ENCODE results near the gene KLHL40.

Gene KLHL40

GRCh38 chr3:42657675-42658074, 27.7 kb upstream of the KLHL40 start:
- no peak for DNase-seq (ENCODE audit: low read depth, low spot score)

DNA sequence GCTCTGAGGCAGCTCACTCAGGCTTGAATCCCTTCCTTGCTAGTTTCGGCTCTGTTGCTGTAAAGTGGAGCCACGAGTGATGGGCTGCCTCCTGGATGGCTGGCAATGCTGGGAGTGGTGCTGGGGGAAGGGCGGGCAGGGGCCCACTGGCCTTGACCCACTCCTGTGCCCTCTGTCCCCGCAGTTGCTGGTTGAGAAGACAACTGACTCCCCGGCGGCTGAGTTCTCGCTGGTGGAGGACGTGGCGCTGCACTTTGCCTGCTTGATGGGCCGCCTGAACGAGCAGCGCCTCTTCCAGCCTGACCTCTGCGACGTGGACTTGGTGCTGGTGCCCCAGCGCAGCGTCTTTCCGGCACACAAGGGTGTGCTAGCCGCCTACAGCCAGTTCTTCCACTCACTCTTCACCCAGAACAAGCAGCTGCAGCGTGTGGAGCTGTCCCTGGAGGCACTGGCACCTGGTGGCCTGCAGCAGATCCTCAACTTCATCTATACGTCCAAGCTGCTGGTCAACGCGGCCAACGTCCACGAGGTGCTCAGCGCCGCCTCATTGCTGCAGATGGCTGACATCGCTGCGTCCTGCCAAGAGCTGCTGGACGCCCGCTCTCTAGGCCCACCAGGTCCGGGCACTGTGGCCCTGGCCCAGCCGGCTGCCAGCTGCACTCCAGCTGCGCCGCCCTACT, 27.1 kb upstream of the KLHL40 start:
- DNase-seq (ENCODE audit: low read depth, low spot score) = no peak

- DNase-seq (ENCODE audit: low read depth, low spot score) = no peak
Measured at GRCh38 chr3:42658771-42659390, 26.5 kb upstream of the KLHL40 start.

- DNase-seq (ENCODE audit: low read depth, low spot score) = no peak
Measured at GRCh38 chr3:42659451-42660130, 25.7 kb upstream of the KLHL40 start.

DNA sequence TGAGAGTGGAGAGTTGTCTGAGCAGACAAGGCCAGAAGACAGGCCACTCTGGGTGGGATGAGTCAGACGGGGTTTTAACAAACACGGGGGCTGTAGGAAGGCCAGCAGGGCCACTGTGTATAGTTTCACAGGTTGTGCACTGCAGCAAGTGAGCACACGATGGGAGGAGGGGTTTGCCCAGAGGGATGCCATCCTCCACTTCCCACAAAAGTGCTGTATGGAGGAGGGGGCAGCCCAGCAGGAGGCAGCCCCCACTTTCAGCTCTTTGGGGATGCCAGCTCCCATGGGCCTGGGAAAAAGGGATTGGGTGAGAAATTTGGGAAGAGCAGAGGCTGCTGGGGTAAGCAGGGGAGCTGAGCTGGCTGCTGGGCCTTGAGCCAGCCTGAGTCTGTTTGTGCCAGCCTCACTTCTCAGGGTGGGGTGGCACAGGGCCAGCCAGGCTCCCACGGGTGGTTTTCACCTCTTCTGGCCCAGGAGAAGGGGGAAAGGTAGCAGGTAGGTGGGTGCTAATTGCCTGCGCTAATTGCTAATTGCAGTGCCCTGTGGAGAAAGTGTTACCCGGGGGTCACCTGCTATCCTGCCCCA, 25.1 kb upstream of the KLHL40 start:
- no peak for DNase-seq (ENCODE audit: low read depth, low spot score)

- DNase-seq (ENCODE audit: low read depth, low spot score) = no peak
Measured at GRCh38 chr3:42660898-42661297, 24.4 kb upstream of the KLHL40 start.

GRCh38 chr3:42661593-42662022, 23.7 kb upstream of the KLHL40 start:
- DNase-seq (ENCODE audit: low read depth, low spot score) = no peak

DNA sequence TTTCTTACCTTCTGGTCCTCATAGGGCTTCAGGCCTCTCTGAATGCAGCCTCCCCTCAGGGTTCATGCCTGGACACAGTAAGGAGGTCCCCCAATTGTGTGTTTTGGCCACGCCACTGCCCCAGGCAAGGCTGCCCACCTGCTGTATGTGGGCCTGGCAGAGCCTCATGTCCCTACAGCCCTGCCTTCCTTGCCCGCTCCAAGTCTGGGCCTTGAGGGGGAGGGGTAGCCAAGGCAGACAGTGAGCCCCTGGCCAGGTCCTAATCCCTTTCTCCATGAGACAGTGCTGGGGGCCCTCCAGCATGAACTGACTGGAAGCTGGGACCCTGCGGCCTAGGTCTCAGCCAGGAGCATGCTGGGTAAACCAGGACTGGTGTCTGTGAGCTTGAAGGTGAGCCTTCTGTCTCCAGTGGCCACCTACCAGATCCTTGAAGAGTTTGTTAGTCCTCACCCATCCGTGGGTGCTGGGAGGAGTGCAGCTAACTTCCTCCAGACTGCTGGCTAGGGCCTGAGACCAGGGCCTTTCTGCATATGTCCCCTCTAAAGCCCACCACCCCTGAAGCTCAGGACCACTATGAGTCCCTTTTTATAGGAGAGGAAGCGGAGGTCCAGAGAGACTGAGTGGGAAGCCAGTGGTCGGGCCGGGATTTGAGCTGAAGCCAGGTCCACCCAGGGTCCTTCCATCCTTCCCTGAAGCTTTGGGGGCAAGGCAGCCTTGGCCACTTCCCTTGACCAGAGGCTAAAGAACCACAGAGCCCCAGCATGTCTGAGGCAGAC, 23.1 kb upstream of the KLHL40 start:
- DNase-seq (ENCODE audit: low read depth, low spot score) = no peak

GRCh38 chr3:42662813-42663535, 22.4 kb upstream of the KLHL40 start:
- no peak for DNase-seq (ENCODE audit: low read depth, low spot score)

- no peak for DNase-seq (ENCODE audit: low read depth, low spot score)
Measured at GRCh38 chr3:42663581-42664437, 21.5 kb upstream of the KLHL40 start.

GRCh38 chr3:42664438-42664803, 20.9 kb upstream of the KLHL40 start:
- DNase-seq (ENCODE audit: low read depth, low spot score) = no peak

DNA sequence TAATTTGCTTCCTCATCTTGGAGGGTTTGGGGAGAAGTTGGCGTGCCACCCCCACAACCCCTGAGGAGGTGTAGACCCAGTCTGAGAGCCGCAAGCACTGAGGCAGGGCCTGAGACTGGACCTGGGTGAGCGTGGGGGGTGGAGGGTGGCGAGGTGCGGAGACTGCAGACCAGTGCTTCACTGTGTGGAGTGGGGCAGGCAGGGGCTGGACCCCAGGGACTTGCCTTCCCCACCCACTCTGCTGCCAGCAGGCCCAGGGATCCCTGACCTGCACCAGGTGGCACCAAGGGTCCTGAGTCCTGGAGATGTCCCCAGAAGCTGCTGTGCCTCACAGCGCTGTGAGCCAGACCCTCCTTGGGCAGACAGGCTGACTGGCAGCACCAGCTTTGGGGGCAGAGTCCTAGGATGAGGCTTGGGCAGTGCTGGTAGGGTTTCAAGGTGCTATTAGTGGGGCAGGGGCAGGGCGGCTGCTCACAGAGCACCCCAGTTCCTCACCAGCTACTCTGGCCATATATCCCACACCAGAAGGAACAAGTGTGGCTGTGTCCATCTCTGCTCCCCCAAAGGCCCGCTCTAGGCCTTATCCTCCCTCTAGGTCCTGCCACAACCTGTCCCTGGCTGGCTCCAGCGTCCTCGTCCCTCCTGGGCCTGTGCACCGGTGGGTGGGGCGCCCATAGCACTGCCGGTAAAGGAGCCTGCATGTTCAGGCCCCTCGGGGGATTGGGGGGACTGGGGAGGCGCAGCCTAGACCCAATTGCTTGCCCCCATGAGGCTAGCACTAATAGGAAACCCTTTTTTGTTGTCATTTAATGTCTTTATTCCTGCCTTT, 20.1 kb upstream of the KLHL40 start:
- no peak for DNase-seq (ENCODE audit: low read depth, low spot score)

- DNase-seq (ENCODE audit: low read depth, low spot score) = no peak
Measured at GRCh38 chr3:42666022-42666421, 19.3 kb upstream of the KLHL40 start.

GRCh38 chr3:42666577-42666998, 18.7 kb upstream of the KLHL40 start:
- no peak for DNase-seq (ENCODE audit: low read depth, low spot score)

- DNase-seq (ENCODE audit: low read depth, low spot score) = no peak
Measured at GRCh38 chr3:42667096-42667522, 18.2 kb upstream of the KLHL40 start.

- no peak for DNase-seq (ENCODE audit: low read depth, low spot score)
Measured at GRCh38 chr3:42667523-42668412, 17.6 kb upstream of the KLHL40 start.

DNA sequence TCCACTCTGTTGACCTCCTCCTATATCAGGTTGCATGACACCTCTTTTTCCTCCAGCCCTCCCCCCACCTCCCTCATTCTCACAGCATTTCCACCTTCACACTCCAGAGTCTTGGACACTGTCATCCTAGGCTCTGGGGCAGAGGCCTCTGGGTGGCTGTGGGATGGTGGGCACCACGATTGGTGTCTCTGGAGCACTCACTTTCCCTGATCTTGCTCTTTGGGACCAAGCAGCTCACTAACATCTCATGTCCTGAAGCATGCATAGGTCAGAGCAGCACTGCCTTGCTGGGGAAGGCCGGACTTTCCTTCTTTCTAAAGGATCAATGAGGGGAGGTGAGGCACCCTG, 16.9 kb upstream of the KLHL40 start:
- no peak for DNase-seq (ENCODE audit: low read depth, low spot score)

DNA sequence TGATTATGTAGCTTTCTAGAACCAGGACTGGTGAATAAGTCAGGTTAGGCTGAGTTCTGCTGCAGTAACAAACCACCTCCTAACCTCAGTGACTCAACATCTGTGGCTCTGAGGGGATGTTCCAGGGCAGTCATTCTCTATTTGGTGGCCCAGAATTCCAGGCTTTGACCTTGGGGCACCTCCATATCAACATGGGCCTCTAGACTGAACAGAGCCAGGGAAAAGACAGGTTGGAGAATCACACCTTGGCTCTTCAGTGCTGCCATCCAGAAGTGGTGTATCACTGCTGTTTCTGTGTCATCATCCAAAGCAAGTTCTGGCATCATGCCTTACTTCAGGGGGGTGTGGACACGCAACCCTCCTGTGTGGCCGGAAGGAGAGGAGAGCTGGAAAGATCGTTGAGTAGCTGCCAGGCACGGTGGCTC, 16.5 kb upstream of the KLHL40 start:
- no peak for DNase-seq (ENCODE audit: low read depth, low spot score)
